ENCODE data around the gene ZNF462.

The ZNF462 gene

GRCh38 chr9:106906129-106906528 is 43.2 kb downstream of the ZNF462 start:
- no peak overlapping the region for H3K4me3 ChIP-seq (ENCODE audit: insufficient read length, low read depth)
- no peak for TF ChIP-seq ZNF274 (IDR thresholded peaks at IDR 0.05; ENCODE audit: low read depth, low read length)
- no peak for TF ChIP-seq SUZ12 (IDR thresholded peaks at IDR 0.05; ENCODE audit: extremely low read depth, insufficient read depth, insufficient read length)
- TF ChIP-seq YY1 (IDR thresholded peaks at IDR 0.05; ENCODE audit: insufficient read depth, insufficient read length): no peak
- no peaks in the 10 kb centered on the region for H3K36me3 ChIP-seq (ENCODE audit: insufficient read depth, insufficient read length, low read length)
- H3K9ac ChIP-seq (ENCODE audit: insufficient read length, low read depth): no peak overlapping the region
- H3K4me1 ChIP-seq (ENCODE audit: insufficient read depth, insufficient read length): no peaks in the 10 kb centered on the region
- H3K27me3 ChIP-seq (ENCODE audit: insufficient read depth, insufficient read length): no peaks in the 10 kb centered on the region
- DNase-seq (ENCODE audit: low read depth, low spot score): no peak
- peaks cover 23% of the 10 kb centered on the region for H3K9me3 ChIP-seq (ENCODE audit: insufficient read depth, low read length)

DNA sequence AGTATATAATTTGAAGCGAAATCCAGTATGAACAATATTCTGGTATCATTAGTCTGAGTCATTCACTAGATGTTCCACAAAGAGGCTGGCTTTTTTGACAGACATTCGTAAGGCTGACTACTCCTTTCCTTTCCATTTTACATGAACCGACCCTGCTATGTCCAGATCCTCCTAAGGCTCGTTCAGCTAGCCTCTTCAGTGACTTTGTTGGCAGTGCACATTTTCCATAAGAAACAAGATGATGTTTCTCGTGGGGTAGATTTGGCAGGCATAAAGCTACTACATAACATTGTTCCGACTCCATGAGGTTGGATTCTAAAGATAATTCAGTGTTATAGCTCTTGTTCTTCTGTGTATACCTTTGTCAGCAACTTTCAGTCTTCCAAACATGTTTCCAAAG is 49.0 kb downstream of the ZNF462 start:
- Histone ChIP-seq H3K27me3 (ENCODE audit: insufficient read depth, insufficient read length) (no peaks in the 10 kb centered on the region), H3K9ac (ENCODE audit: insufficient read length, low read depth) (no peak overlapping the region), H3K36me3 (ENCODE audit: insufficient read depth, insufficient read length, low read length) (peaks cover 9% of the 10 kb centered on the region), H3K9me3 (ENCODE audit: insufficient read depth, low read length) (peaks cover 8% of the 10 kb centered on the region; the same call in 1 of the 2 replicates), H3K4me1 (ENCODE audit: insufficient read depth, insufficient read length) (no peaks in the 10 kb centered on the region), H3K4me3 (ENCODE audit: insufficient read length, low read depth) (no peak overlapping the region)
- no peak for DNase-seq (ENCODE audit: low read depth, low spot score)
- no peak for TF ChIP-seq ZNF274 (IDR thresholded peaks at IDR 0.05; ENCODE audit: low read depth, low read length)
- TF ChIP-seq YY1 (IDR thresholded peaks at IDR 0.05; ENCODE audit: insufficient read depth, insufficient read length): no peak
- no peak for TF ChIP-seq SUZ12 (IDR thresholded peaks at IDR 0.05; ENCODE audit: extremely low read depth, insufficient read depth, insufficient read length)

- DNase-seq (ENCODE audit: low read depth, low spot score): no peak
- TF ChIP-seq ZNF274 (IDR thresholded peaks at IDR 0.05; ENCODE audit: low read depth, low read length) (no peak), YY1 (IDR thresholded peaks at IDR 0.05; ENCODE audit: insufficient read depth, insufficient read length) (no peak), SUZ12 (IDR thresholded peaks at IDR 0.05; ENCODE audit: extremely low read depth, insufficient read depth, insufficient read length) (no peak)
- H3K27me3 ChIP-seq (ENCODE audit: insufficient read depth, insufficient read length): no peaks in the 10 kb centered on the region
- H3K4me3 ChIP-seq (ENCODE audit: insufficient read length, low read depth): no peak overlapping the region
- peaks cover 6% of the 10 kb centered on the region; the same call in 1 of the 2 replicates for H3K9me3 ChIP-seq (ENCODE audit: insufficient read depth, low read length)
- H3K9ac ChIP-seq (ENCODE audit: insufficient read length, low read depth): no peak overlapping the region
- H3K36me3 ChIP-seq (ENCODE audit: insufficient read depth, insufficient read length, low read length): peaks cover 9% of the 10 kb centered on the region
- no peaks in the 10 kb centered on the region for H3K4me1 ChIP-seq (ENCODE audit: insufficient read depth, insufficient read length)
Observed at GRCh38 chr9:106913276-106913675, 50.3 kb downstream of the ZNF462 start.

DNA sequence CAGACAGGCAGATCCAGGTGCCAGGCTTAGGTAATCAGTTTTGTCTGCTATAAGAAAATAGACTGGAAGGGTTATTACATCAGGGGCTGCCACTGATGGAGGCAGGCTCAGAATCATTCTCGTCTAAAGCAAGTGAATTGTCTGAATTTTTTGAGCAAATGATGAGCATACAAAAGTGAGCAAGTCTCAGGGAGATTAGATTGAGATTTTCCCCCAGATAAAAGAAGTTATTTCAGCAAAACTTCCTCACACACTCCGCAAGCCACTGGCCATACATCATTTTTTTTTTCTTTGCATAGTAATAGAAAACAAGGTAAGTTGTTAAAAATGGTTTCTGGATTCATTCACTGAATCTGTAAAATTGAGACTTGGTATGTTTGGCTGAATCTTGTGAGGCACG is 52.9 kb downstream of the ZNF462 start:
- Histone ChIP-seq H3K9me3 (ENCODE audit: insufficient read depth, low read length) (peaks cover 6% of the 10 kb centered on the region; the same call in 1 of the 2 replicates), H3K9ac (ENCODE audit: insufficient read length, low read depth) (no peak overlapping the region), H3K4me1 (ENCODE audit: insufficient read depth, insufficient read length) (no peaks in the 10 kb centered on the region), H3K27me3 (ENCODE audit: insufficient read depth, insufficient read length) (no peaks in the 10 kb centered on the region), H3K4me3 (ENCODE audit: insufficient read length, low read depth) (no peak overlapping the region), H3K36me3 (ENCODE audit: insufficient read depth, insufficient read length, low read length) (peaks cover 15% of the 10 kb centered on the region)
- no peak for TF ChIP-seq YY1 (IDR thresholded peaks at IDR 0.05; ENCODE audit: insufficient read depth, insufficient read length)
- no peak for TF ChIP-seq ZNF274 (IDR thresholded peaks at IDR 0.05; ENCODE audit: low read depth, low read length)
- TF ChIP-seq SUZ12 (IDR thresholded peaks at IDR 0.05; ENCODE audit: extremely low read depth, insufficient read depth, insufficient read length): no peak
- no peak for DNase-seq (ENCODE audit: low read depth, low spot score)

GRCh38 chr9:106916466-106917235 is 53.7 kb downstream of the ZNF462 start:
- H3K27me3 ChIP-seq (ENCODE audit: insufficient read depth, insufficient read length): no peaks in the 10 kb centered on the region
- H3K9me3 ChIP-seq (ENCODE audit: insufficient read depth, low read length): peaks cover 6% of the 10 kb centered on the region; the same call in 1 of the 2 replicates
- H3K9ac ChIP-seq (ENCODE audit: insufficient read length, low read depth): no peak overlapping the region
- TF ChIP-seq ZNF274 (IDR thresholded peaks at IDR 0.05; ENCODE audit: low read depth, low read length): no peak
- no peak for TF ChIP-seq SUZ12 (IDR thresholded peaks at IDR 0.05; ENCODE audit: extremely low read depth, insufficient read depth, insufficient read length)
- TF ChIP-seq YY1 (IDR thresholded peaks at IDR 0.05; ENCODE audit: insufficient read depth, insufficient read length): no peak
- no peak for DNase-seq (ENCODE audit: low read depth, low spot score)
- H3K36me3 ChIP-seq (ENCODE audit: insufficient read depth, insufficient read length, low read length): peaks cover 15% of the 10 kb centered on the region
- peaks cover 3% of the 10 kb centered on the region for H3K4me1 ChIP-seq (ENCODE audit: insufficient read depth, insufficient read length)
- H3K4me3 ChIP-seq (ENCODE audit: insufficient read length, low read depth): no peak overlapping the region

GRCh38 chr9:106918825-106919509 is 56.0 kb downstream of the ZNF462 start:
- Histone ChIP-seq H3K4me3 (ENCODE audit: insufficient read length, low read depth) (no peak overlapping the region), H3K4me1 (ENCODE audit: insufficient read depth, insufficient read length) (peaks cover 3% of the 10 kb centered on the region), H3K9me3 (ENCODE audit: insufficient read depth, low read length) (peaks cover 6% of the 10 kb centered on the region; the same call in 1 of the 2 replicates), H3K27me3 (ENCODE audit: insufficient read depth, insufficient read length) (no peaks in the 10 kb centered on the region), H3K36me3 (ENCODE audit: insufficient read depth, insufficient read length, low read length) (peaks cover 22% of the 10 kb centered on the region), H3K9ac (ENCODE audit: insufficient read length, low read depth) (no peak overlapping the region)
- TF ChIP-seq ZNF274 (IDR thresholded peaks at IDR 0.05; ENCODE audit: low read depth, low read length) (no peak), YY1 (IDR thresholded peaks at IDR 0.05; ENCODE audit: insufficient read depth, insufficient read length) (no peak), SUZ12 (IDR thresholded peaks at IDR 0.05; ENCODE audit: extremely low read depth, insufficient read depth, insufficient read length) (no peak)
- DNase-seq (ENCODE audit: low read depth, low spot score): no peak

- peaks cover 29% of the 10 kb centered on the region for H3K36me3 ChIP-seq (ENCODE audit: insufficient read depth, insufficient read length, low read length)
- peaks cover 6% of the 10 kb centered on the region for H3K9me3 ChIP-seq (ENCODE audit: insufficient read depth, low read length)
- H3K9ac ChIP-seq (ENCODE audit: insufficient read length, low read depth): no peak overlapping the region
- no peak for TF ChIP-seq YY1 (IDR thresholded peaks at IDR 0.05; ENCODE audit: insufficient read depth, insufficient read length)
- no peak for TF ChIP-seq SUZ12 (IDR thresholded peaks at IDR 0.05; ENCODE audit: extremely low read depth, insufficient read depth, insufficient read length)
- no peak for TF ChIP-seq ZNF274 (IDR thresholded peaks at IDR 0.05; ENCODE audit: low read depth, low read length)
- no peaks in the 10 kb centered on the region for H3K27me3 ChIP-seq (ENCODE audit: insufficient read depth, insufficient read length)
- no peak overlapping the region for H3K4me3 ChIP-seq (ENCODE audit: insufficient read length, low read depth)
- peaks cover 3% of the 10 kb centered on the region for H3K4me1 ChIP-seq (ENCODE audit: insufficient read depth, insufficient read length)
- DNase-seq (ENCODE audit: low read depth, low spot score): no peak
Observed at GRCh38 chr9:106920091-106920490, 57.1 kb downstream of the ZNF462 start.
